GM12878 (cell line): ENCODE results near the gene TMEM179B. TPM values are rescaled to one million over a fixed set of nuclear protein-coding genes. Genes with fewer than 3 reads are reported as not detected.
A peak's percentile ranks its signal among the peaks of the same experiment; 100 is the strongest.
"Not testable (repeated sequence)": the region's sequence is repeated elsewhere in the genome, so short reads cannot be mapped to it uniquely, and the experiment has no call there.

ENCODE experiments used
- ATAC-seq: fragments of 200-7000 bp; cut with Tn5 transposase; 3 replicates; pipeline ENCODE4 v1.9.1; 2020; ENCODE audit warnings: mild to moderate bottlenecking, moderate library complexity
- BruUV-seq: library from RNA; stranded (reverse); fragments of 400-500 nt; replicated peaks from 2 replicates; lab custom pipeline; 2021; lab: Mats Ljungman, UMichigan
- CTCF ChIA-PET: fragments of 300-600 bp; sonication (Branson Sonifier 250); formaldehyde crosslinking; extraction: SDS; loops from one replicate; lab custom pipeline; 2021; ENCODE audit warnings: inconsistent platforms; lab: Yijun Ruan, JAX
- POLR2A ChIA-PET: fragments of 350-600 bp; formaldehyde crosslinking; extraction: SDS; loops from one replicate; lab custom pipeline; 2021; ENCODE audit warnings: inconsistent platforms; lab: Charles Lee
- RAD21 ChIA-PET: fragments of 300-600 bp; sonication (Branson Sonifier 250); formaldehyde crosslinking; loops from one replicate; lab custom pipeline; 2023; ENCODE audit warnings: antibody characterized with exemption; ENCODE audit not compliant: unreplicated experiment; lab: Charles Lee
- SMC1A ChIA-PET: fragments of 300-600 bp; sonication (Branson Sonifier 250); formaldehyde crosslinking; loops from one replicate; lab custom pipeline; 2023; ENCODE audit not compliant: unreplicated experiment, uncharacterized antibody; lab: Charles Lee
- DNase-seq: peaks from one replicate; pipeline ENCODE4 v3.0.0-alpha.2; 2011; ENCODE audit warnings: low read depth, low spot score
- FAIRE-seq: peaks from 3 replicates; lab custom pipeline; 2011; peaks lifted over from hg19 to GRCh38; lab: Jason Lieb, UNC
- H2AFZ ChIP-seq: 2 replicates; pipeline ENCODE4 v1.6.0; 2011; ENCODE audit warnings: low read depth, low read length, control low read depth; ENCODE audit not compliant: control insufficient read depth
- H3K27ac ChIP-seq: 2 replicates; pipeline ENCODE4 v1.5.1; 2011; ENCODE audit warnings: control low read depth; ENCODE audit not compliant: control insufficient read depth, insufficient read depth
- H3K27me3 ChIP-seq, 2 experiments: replicated peaks in 1 of 2; 2 replicates each; pipeline versions ENCODE4 v1.6.0 to v1.6.1; 2011; ENCODE audit warnings: low read length in 1 of 2; ENCODE audit not compliant: control insufficient read depth in 2 of 2, insufficient read depth in 2 of 2
- H3K36me3 ChIP-seq, 2 experiments: 2 replicates each; pipeline ENCODE4 v1.5.1; 2011; ENCODE audit warnings: low read length in 1 of 2; ENCODE audit not compliant: control insufficient read depth in 2 of 2, insufficient read depth in 2 of 2
- H3K4me1 ChIP-seq: 2 replicates; pipeline ENCODE4 v1.6.1; 2011; ENCODE audit warnings: mild to moderate bottlenecking, low read length, moderate library complexity, mixed read lengths; ENCODE audit not compliant: control insufficient read depth, insufficient read depth
- H3K4me2 ChIP-seq: 2 replicates; pipeline ENCODE4 v1.6.0; 2011; ENCODE audit warnings: control low read depth; ENCODE audit not compliant: control insufficient read depth, insufficient read depth
- H3K4me3 ChIP-seq: fragments of 200-600 bp; sonication (generic); 2 replicates; pipeline ENCODE4 v1.5.1; 2016
- H3K79me2 ChIP-seq: 2 replicates; pipeline ENCODE4 v1.6.0; 2011; ENCODE audit warnings: low read length; ENCODE audit not compliant: control insufficient read depth, insufficient read depth
- H3K9ac ChIP-seq: 2 replicates; pipeline ENCODE4 v1.8.0; 2011; ENCODE audit warnings: low read length, control low read depth, mixed read lengths; ENCODE audit not compliant: control insufficient read depth, insufficient read depth
- H3K9me3 ChIP-seq: replicated peaks from 3 replicates; pipeline ENCODE4 v1.5.1; 2011; ENCODE audit warnings: mild to moderate bottlenecking, low read length; ENCODE audit not compliant: control insufficient read depth, insufficient read depth
- H4K20me1 ChIP-seq: 2 replicates; pipeline ENCODE4 v1.6.0; 2011; ENCODE audit not compliant: control insufficient read depth, insufficient read depth
- ASH2L ChIP-seq: fragments of 300-600, 200-600 bp; sonication (generic); IDR thresholded peaks from 2 replicates; pipeline ENCODE4 v1.6.1; 2017; ENCODE audit warnings: low read depth, mild to moderate bottlenecking, borderline replicate concordance
- CBX3 ChIP-seq: fragments of 200-600 bp; sonication (generic); IDR thresholded peaks from 2 replicates; pipeline ENCODE4 v1.6.1; 2016; ENCODE audit warnings: low read depth, borderline replicate concordance
- CEBPB ChIP-seq, 2 experiments: fragments of 150-350 bp in 1 of 2; IDR thresholded peaks; 2 replicates each; pipeline ENCODE4 v1.6.1; 2012 to 2014; ENCODE audit warnings: low read depth in 2 of 2, low read length in 2 of 2, borderline replicate concordance in 1 of 2, inconsistent platforms in 1 of 2
- GABPA ChIP-seq: IDR thresholded peaks from 2 replicates; pipeline ENCODE4 v1.6.1; 2014; ENCODE audit warnings: antibody characterized with exemption, low read depth, mild to moderate bottlenecking, inconsistent platforms
- HDAC2 ChIP-seq: fragments of 200-600 bp; sonication (generic); IDR thresholded peaks from 2 replicates; pipeline ENCODE4 v1.6.1; 2017
- LARP7 ChIP-seq: fragments of 450-650 bp; IDR thresholded peaks from 2 replicates; pipeline ENCODE4 v1.6.1; 2017; ENCODE audit warnings: mild to moderate bottlenecking
- MAX ChIP-seq: IDR thresholded peaks from 2 replicates; pipeline ENCODE4 v1.6.1; 2012; ENCODE audit warnings: low read depth, low read length, improper control_type of control experiment
- NFYA ChIP-seq: IDR thresholded peaks from 2 replicates; pipeline ENCODE4 v1.6.1; 2011; ENCODE audit warnings: low read depth, mild to moderate bottlenecking, low read length, improper control_type of control experiment, borderline replicate concordance
- NRF1 ChIP-seq: conservative IDR thresholded peaks from 2 replicates; pipeline ENCODE4 v1.6.1; 2011; ENCODE audit warnings: mild to moderate bottlenecking, low read depth, low read length, improper control_type of control experiment
- PAX8 ChIP-seq: fragments of 450-650 bp; IDR thresholded peaks from 2 replicates; pipeline ENCODE4 v1.6.1; 2017; ENCODE audit warnings: mild to moderate bottlenecking, moderate library complexity
- POLR2A ChIP-seq: IDR thresholded peaks from 2 replicates; pipeline ENCODE4 v1.6.1; 2011; ENCODE audit warnings: low read depth, mild to moderate bottlenecking, low read length
- RELA ChIP-seq: fragments of 450-650 bp; IDR thresholded peaks from 2 replicates; pipeline ENCODE4 v1.8.0; 2014; ENCODE audit warnings: borderline replicate concordance; ENCODE audit not compliant: partially characterized antibody
- STAT1 ChIP-seq: fragments of 450-650 bp; conservative IDR thresholded peaks from 2 replicates; pipeline ENCODE4 v1.6.1; 2014; ENCODE audit warnings: antibody characterized with exemption, mild to moderate bottlenecking
- WGBS: methylation state at CpG from one replicate; pipeline ENCODE4 v1.1.6; 2016; ENCODE audit warnings: low lambda C conversion rate; ENCODE audit not compliant: insufficient replicate concordance, insufficient coverage; ENCODE audit errors: missing lambda C conversion rate; 5-methylcytosine and 5-hydroxymethylcytosine counted together
- in situ Hi-C: fragments of 300-500 bp; cut with MboI; formaldehyde crosslinking; loops from 9 replicates; pipeline ENCODE4 v1.14.3; 2018; ENCODE audit warnings: mixed read lengths
- intact Hi-C: fragments of 100-400 bp; cut with micrococcal nuclease; formaldehyde crosslinking; loops from one replicate; pipeline ENCODE4 v1.14.2; 2022; ENCODE audit not compliant: unreplicated experiment
- polyA plus RNA-seq, 11 experiments: library from polyadenylated mRNA; depleted of rRNA in 4 of 11; unstranded in 6 of 11; stranded (reverse) in 5 of 11; fragments of >200 nt; fragmentation: Nextera tagmentation in 4 of 11; fragmentation: Illumina TruSeq in 1 of 11; extraction: Ambion mirVana in 4 of 11; extraction: Trizol in 1 of 11; gene quantifications; 1 replicate in 1 of 11; 2 replicates in 10 of 11; pipeline versions ENCODE4 v1.2.1 to v1.2.3, GENCODE V29; 2011 to 2016; ENCODE audit warnings: inconsistent platforms in 2 of 11, missing spikeins in 2 of 11, low read depth in 1 of 11
- total RNA-seq, 4 experiments: library from RNA; depleted of rRNA in 3 of 4; stranded (reverse); fragments of >200 nt in 3 of 4; fragmentation: Illumina TruSeq in 1 of 4; extraction: Trizol in 1 of 4; gene quantifications; 2 replicates each; pipeline versions ENCODE4 v1.2.1 to v1.2.3, GENCODE V29; 2013 to 2021
- TF ChIP-seq, protein P1 (sequence below): fragments of 450-650 bp; conservative IDR thresholded peaks from 2 replicates; pipeline ENCODE4 v1.6.1; 2017; ENCODE audit warnings: mild to moderate bottlenecking, moderate library complexity

Gene TMEM179B
- total and polyA plus RNA-seq, 10 of the 15 experiments (the other 5 are each of a cell fraction or from before 2014, with no cell fraction given) = 21.7 to 82.4 (median 42.0) TPM

DNA sequence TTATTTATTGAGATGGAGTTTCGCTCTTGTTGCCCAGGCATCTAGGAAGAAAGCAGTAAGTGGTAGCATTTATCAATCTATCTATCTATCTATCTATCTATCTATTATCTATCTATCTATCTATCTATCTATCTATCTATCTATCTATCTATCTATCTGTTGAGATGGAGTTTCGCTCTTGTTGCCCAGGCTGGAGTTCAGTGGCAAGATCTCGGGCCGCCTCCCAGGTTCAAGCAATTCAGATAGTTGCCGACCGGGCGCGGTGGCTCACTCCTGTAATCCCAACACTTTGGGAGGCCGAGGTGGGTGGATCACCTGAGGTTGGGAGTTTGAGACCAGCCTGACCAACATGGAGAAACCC is 26.4 kb upstream of the TMEM179B start:
- BruUV-seq, FAIRE-seq, intact Hi-C loops, H3K27ac ChIP-seq, DNase-seq, H4K20me1 ChIP-seq, in situ Hi-C loops, H3K36me3 ChIP-seq, ATAC-seq, H3K27me3 ChIP-seq, H3K4me1 ChIP-seq, H3K9me3 ChIP-seq, H3K9ac ChIP-seq: not testable (repeated sequence)
- peak overlapping the region; percentile 42; the same call in 1 of the 2 replicates for H3K4me2 ChIP-seq
- H2AFZ ChIP-seq = peak overlapping the region; percentile 55
- ChIA-PET RAD21 (interaction anchor here (0.6 to 3.0 kb wide), 11 partner anchors 9 to 187 kb away, joined by 3 to 10 read pairs (median 3); partner anchors contain the start of genes C11orf98, CSKMT, EEF1G and HNRNPUL2), POLR2A (interaction anchor here (0.6 to 2.7 kb wide), 16 partner anchors 9 to 95 kb away, joined by 3 to 20 read pairs (median 4); partner anchors contain the start of genes HNRNPUL2, LBHD1, TAF6L and TMEM179B), CTCF (interaction anchor here (1.0 to 3.3 kb wide), 6 partner anchors 8 to 169 kb away, joined by 3 to 28 read pairs (median 4); partner anchors contain the start of genes TAF6L, TMEM179B and TUT1), SMC1A (interaction anchor here (0.9 to 2.3 kb wide), 3 partner anchors 9 to 97 kb away, joined by 3 to 22 read pairs (median 4); partner anchors contain the start of gene TAF6L)
- H3K4me3 ChIP-seq = peak overlapping the region; percentile 70
- peaks cover 15% of the 10 kb centered on the region for H3K79me2 ChIP-seq
- TF ChIP-seq, protein P1, sequence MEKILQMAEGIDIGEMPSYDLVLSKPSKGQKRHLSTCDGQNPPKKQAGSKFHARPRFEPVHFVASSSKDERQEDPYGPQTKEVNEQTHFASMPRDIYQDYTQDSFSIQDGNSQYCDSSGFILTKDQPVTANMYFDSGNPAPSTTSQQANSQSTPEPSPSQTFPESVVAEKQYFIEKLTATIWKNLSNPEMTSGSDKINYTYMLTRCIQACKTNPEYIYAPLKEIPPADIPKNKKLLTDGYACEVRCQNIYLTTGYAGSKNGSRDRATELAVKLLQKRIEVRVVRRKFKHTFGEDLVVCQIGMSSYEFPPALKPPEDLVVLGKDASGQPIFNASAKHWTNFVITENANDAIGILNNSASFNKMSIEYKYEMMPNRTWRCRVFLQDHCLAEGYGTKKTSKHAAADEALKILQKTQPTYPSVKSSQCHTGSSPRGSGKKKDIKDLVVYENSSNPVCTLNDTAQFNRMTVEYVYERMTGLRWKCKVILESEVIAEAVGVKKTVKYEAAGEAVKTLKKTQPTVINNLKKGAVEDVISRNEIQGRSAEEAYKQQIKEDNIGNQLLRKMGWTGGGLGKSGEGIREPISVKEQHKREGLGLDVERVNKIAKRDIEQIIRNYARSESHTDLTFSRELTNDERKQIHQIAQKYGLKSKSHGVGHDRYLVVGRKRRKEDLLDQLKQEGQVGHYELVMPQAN = 0 out of 2 replicates have a peak, but pooled peaks have one; percentile 1
- 37% methylated on average over 9 of the region's 9 CpGs for WGBS

DNA sequence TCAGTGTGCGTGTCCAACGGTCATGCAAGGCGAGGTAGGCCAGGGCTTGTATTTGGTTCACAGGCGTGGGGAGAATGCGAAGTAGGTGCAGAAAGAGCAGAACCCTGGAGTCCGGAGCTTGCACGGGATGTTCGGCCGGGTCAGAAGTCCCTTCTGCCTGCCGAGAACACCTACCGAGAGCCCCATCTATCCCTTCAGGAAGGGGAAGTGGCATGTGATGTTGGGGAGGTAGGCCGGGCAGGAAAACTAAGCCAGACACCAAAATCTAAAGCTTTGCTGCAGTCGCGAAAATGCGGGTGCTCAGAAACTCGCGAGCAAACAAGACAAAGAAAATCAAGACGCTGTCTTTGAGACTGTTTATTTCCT is 16.4 kb upstream of the TMEM179B start:
- in situ Hi-C loops (no loop called here), intact Hi-C loops (loop anchor here (2.0 to 5.0 kb wide), 2 partner anchors 16 to 43 kb away; partner anchors contain the start of genes HNRNPUL2, TMEM179B and TTC9C)
- Histone ChIP-seq H3K4me3 (peak overlapping the region; percentile 86), H3K4me1 (peaks cover 17% of the 10 kb centered on the region), H3K9ac (peak overlapping the region; percentile 83), H3K27ac (peak overlapping the region; percentile 82), H3K4me2 (peak overlapping the region; percentile 98), H3K79me2 (peaks cover 12% of the 10 kb centered on the region), H3K27me3 (no peaks in the 10 kb centered on the region), H4K20me1 (no peaks in the 10 kb centered on the region), H3K36me3 (peaks cover 0 to 6% of the 10 kb centered on the region in 2 experiments), H3K9me3 (no peaks in the 10 kb centered on the region), H2AFZ (peak overlapping the region; percentile 85)
- ChIA-PET SMC1A (interaction anchor here (0.8 to 4.8 kb wide), 6 partner anchors 9 to 176 kb away, joined by 3 to 22 read pairs (median 6); partner anchors contain the start of genes POLR2G, TMEM179B and ZBTB3), POLR2A (interaction anchor here (0.6 to 5.2 kb wide), 18 partner anchors 9 to 1242 kb away, joined by 3 to 44 read pairs (median 6); partner anchors contain the start of genes C11orf98, CSKMT, EEF1G and GNG3), CTCF (interaction anchor here (0.7 to 9.6 kb wide), 14 partner anchors 9 to 376 kb away, joined by 3 to 85 read pairs (median 7); partner anchors contain the start of genes HNRNPUL2, LRRN4CL, POLR2G and TMEM179B), RAD21 (interaction anchor here (0.6 to 4.2 kb wide), 11 partner anchors 9 to 197 kb away, joined by 3 to 33 read pairs (median 5); partner anchors contain the start of genes EEF1G, GANAB, HNRNPUL2 and POLR2G)
- FAIRE-seq (no peak), ATAC-seq (peak; percentile 21), DNase-seq (no peak)
- 2% methylated on average over 18 of the region's 18 CpGs for WGBS
- TSS peak; percentile 82 for BruUV-seq
- TF ChIP-seq LARP7 (peak; percentile 19; the same call in 1 of the 2 replicates), CBX3 (no peak), HDAC2 (no peak), RELA (no peak), NRF1 (no peak), MAX (no peak), GABPA (no peak), POLR2A (no peak), ASH2L (no peak), NFYA (no peak), STAT1 (no peak), PAX8 (0 out of 2 replicates have a peak, but pooled peaks have one; percentile 59), CEBPB (IDR thresholded peaks at IDR 0.05; ENCODE audit: borderline replicate concordance in 1 of 2, low read depth in 2 of 2, low read length in 2 of 2) (no peak)
